NCI-H2081 treated with DMSO at 0.1 percent for 48 hours (cell line): Measurements from ENCODE around the gene GALNT7.

Source experiments
- DNase-seq: peaks from one replicate; lab custom pipeline; 2025; lab: John Stamatoyannopoulos, UW

The GALNT7 gene

GRCh38 chr4:173237152-173237551, 68.5 kb downstream of the GALNT7 start:
- DNase-seq: no peak

- DNase-seq: no peak
Observed at GRCh38 chr4:173237762-173238161, 69.2 kb downstream of the GALNT7 start.

GRCh38 chr4:173240696-173241095, 72.1 kb downstream of the GALNT7 start:
- DNase-seq: no peak

DNA sequence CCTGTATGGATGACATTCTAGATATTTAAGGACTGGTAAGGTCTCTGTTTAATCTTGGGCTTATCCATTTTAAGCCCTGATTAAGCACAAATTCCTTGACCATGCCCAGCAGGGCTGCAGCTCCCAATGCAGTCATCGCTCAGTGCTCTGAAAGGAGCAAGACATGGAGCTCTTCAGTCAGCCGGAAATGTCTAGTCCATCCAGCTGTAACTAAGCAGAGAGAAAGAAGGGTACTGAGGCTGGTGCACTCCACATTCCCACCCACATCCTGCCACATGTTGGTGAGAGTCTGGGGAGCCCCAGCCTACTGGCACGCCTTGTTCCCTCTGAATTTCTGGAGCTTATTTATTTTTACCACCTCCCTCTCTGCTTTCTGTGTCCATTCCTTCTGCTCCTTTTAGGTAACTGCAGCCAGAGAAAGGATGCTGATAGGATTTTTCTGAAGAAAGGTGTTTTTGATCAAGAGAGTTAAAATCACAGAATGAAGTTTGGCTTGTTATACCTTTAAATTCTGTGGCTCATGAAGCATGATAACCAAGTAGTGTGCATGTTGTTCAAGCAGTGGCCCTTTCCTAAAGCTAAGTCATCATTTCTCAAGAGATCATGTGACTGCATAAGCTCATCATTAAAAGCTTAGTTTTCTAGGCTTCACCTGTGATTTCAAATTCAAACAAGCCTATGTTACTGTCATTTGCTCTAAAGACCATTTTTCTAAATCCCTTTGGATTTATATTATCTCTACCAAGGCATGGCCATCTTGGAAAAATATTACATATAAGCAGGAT, 74.0 kb downstream of the GALNT7 start:
- no peak for DNase-seq

GRCh38 chr4:173243321-173243720, 74.7 kb downstream of the GALNT7 start:
- DNase-seq: no peak

DNA sequence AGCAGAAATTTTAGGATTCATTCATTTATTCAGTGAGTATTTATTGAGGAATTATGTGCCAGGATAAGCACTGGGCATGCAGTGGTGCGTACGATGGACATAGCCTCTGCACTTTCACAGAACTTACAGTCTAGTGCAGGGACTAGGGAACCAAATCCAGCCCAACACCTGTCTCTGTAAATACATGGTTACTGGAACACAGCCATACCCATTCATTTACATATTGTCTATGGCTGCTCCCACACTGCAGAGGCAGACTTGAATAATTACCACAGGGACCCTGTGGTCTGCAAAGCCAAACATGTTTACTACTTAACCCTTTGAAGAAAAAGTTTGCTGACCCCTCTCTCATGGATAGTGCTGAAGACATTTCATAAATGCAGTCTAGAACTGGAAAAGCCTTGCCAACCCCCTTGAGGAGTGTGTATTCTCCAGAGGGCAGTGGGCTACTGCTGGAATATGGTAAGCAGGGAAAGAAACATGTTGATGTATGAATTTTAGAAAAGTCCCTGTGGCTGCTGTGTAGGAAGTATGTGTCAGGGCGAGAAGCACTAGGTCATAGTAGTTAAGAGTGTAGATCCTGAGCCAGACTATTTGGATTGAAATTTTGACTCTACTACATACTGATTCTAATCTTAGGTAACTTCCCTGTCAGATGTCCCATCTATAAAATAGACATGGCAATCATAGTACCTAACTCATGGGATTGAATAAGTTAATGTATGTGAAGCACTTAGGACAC, 75.5 kb downstream of the GALNT7 start:
- DNase-seq: no peak

GRCh38 chr4:173245952-173246351, 77.3 kb downstream of the GALNT7 start:
- no peak for DNase-seq

- peak; percentile 23 for DNase-seq
Observed at GRCh38 chr4:173246719-173247118, 78.1 kb downstream of the GALNT7 start.

- DNase-seq: peak; percentile 16
Observed at GRCh38 chr4:173247321-173247720, 78.7 kb downstream of the GALNT7 start.

DNA sequence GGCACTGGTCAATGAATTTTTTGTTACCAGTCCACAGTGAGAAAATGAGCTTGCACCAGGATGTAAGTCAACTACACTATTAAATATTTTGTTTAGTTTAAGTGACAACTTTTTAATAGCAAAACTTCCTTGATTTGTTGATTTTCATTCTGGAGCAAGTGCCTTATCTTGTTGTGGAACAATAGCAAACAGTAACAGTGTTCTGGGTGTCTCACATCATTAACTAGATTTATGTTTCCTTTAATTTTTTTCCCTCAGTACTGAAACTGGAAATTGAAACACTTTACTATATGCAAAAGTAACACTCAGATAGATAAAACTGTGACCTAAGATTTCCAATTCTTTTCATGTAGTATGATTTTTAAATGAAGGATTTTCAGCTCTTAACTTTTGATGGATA, 80.1 kb downstream of the GALNT7 start:
- DNase-seq: no peak

- peak; percentile 27 for DNase-seq
Observed at GRCh38 chr4:173252024-173252935, 83.7 kb downstream of the GALNT7 start.

DNA sequence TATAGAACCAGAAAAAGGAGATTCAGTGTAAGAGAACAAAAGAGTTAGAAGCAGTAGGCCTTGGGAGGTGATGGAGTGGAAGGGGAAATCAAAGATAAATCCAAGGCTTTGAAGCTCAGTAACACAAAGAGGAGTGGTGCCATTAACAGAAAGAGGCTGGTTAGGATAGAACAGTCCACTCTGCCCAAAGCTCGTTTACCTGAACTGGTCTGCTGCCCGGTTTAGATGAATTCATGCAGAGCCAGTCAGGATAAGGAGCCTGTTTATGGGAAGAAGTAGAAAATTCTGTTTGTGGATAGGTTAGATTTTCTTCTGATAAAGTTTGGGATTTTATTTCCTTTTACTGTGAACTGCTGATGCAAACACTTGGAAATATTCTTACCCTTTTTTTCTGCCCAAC, 85.0 kb downstream of the GALNT7 start:
- DNase-seq: no peak

- no peak for DNase-seq
Observed at GRCh38 chr4:173254646-173255045, 86.0 kb downstream of the GALNT7 start.

DNA sequence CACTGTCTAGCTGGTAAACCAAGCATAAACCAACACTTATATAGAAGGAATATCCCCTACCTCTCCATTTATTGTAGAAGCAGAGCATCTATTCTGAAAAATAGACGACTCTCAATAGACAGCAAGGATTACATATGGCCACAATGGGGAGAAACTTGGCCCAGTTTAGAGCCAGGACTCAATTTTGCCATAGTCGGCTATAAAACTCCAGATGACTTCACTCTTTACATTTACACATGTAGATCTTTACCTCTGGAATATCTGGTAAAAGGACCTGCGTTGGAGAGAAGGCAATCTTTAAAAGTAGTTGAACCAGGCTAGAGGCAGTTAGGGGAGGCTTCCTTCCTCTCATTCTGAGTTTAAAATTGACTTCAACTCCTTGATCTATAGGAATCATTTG, 88.2 kb downstream of the GALNT7 start:
- DNase-seq: no peak

DNA sequence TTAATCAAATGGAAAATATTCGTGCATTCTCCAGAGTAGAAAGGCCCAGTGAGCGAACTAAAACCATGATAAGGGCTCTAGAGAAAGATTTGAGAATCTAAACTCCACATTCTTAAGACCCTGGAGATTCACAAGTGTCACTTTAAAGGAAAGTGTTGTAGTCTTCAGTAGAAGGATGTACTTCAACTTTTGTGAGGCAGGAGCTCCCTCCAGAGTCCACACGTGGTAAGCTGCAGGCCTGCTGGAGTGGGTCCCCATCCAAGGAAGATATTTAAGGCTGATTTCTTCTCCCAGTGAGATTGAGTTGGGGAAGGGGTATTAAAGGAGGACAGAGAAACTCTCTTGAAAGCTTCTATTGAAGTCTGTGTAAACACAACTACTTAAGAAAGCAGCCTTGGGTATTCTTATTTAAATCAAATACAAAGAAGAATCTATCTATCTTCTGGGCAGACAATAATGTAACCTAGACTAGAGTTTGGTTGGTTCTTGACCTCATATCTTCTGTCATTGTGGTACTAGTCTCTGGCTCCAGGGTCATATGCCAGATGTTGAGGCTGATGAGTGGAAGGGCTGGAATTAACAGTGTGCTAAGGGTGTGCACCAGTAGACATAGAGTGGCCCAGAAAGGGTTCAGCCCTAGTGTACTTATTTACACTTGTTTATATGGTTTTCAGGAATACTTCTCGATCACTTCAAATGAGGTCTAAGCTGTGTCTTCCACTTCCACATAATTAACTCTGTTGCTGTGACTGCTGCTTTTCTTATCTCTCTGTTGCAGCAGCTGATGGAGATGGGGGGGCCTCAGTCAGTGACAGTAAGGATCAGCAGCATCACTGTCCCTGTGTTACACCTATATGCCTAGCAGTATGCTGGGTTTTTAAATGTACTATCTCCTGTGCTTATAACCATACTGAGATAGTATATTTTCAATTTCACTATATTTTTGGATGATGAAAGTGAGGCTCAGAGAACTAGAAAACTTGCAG, 89.4 kb downstream of the GALNT7 start:
- no peak for DNase-seq

GRCh38 chr4:173258866-173259265, 90.3 kb downstream of the GALNT7 start:
- no peak for DNase-seq

DNA sequence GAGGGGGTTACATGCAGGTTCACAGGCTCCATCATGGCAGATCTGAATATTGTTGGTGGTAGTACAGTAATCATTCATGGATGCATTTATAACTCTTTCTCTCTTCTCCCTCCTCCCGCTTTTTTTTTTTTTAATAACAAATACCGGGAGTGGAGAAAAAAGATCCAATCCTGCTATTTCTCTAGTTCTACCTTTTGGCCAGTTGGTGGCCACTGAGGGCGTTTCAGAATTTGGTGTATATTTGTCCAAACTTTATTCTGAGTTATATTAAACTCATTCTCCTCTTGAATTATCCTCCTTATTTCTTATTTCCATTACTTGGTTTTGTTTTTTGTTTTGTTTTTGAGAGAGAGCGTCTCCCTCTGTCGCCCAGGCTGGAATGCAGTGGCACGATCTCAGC, 90.7 kb downstream of the GALNT7 start:
- no peak for DNase-seq

DNA sequence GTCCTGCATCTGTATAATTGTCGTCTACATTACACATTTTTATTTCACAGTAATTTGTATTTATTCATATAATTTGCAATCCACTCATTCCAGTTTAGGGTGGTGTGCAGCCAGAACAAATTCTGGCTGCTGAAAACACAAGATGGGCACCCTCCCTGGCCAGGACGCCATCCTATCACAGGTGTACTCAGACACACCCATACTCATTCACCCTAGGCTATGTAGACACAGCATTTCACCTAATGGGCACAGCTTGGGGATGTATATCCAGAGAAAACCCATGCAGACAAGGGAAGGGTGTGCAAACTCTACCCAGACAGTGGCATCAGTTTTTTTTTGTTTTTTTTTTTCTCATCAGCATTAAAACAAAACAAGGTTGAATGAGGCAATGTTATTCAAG, 92.4 kb downstream of the GALNT7 start:
- no peak for DNase-seq

GRCh38 chr4:173262375-173262774, 93.8 kb downstream of the GALNT7 start:
- DNase-seq: no peak

DNA sequence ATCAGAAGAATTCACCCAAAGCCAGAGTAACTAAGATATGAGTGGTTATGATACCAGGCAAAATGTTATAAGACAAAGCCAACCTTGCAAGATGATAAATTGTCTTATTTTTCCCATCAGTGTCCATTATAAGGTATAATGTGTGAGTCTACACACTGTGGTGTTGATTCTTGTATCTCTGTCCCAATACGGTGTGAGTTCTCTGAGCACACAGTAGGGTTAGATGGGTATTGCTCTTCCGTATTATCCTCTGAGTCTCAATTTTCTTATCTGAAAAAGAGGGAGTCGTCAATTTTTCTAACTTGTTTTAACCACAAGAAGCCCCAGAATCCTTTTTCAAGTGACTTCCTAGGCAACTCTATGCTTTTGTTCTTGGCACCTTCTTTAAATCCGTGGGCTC, 95.6 kb downstream of the GALNT7 start:
- no peak for DNase-seq

DNA sequence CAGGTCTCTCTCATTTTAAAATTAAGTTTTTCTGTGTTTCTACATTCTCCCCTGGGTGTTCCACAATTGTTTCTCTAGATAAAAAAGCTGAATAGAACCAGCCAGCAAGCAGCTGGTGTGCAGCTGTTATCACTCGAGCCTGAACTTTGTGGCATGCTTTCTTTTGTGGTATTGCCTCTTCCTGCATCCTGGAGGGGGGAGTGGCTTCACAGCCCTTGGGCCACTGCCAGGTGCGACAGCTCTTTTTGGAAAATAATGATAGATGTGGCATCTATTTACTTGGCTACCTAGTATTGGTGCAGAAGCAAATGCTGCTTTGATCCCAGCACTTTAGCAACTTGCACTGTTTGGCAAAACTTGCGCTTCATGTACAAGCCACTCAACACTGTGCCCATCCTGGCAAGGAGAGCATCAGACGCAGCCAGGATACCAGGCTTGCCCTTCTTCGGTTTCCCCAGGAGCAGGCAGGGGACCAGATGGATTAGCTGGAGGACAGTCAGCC, 96.1 kb downstream of the GALNT7 start:
- no peak for DNase-seq
